GM18508 (cell line): ENCODE results near the gene SMPD3.

ENCODE experiments used
- ATAC-seq: cut with Tn5 transposase; IDR thresholded peaks from one replicate; pipeline ENCODE4 v1.9.1; 2021; ENCODE audit warnings: moderate number of reproducible peaks; ENCODE audit not compliant: insufficient read depth, unreplicated experiment

SMPD3 gene

GRCh38 chr16:68386628-68387027, 61.7 kb downstream of the SMPD3 start:
- no peak for ATAC-seq

GRCh38 chr16:68385371-68385770, 62.9 kb downstream of the SMPD3 start:
- ATAC-seq, result no peak

- no peak for ATAC-seq
Measured at GRCh38 chr16:68384288-68385161, 63.8 kb downstream of the SMPD3 start.

GRCh38 chr16:68383858-68384257, 64.5 kb downstream of the SMPD3 start:
- ATAC-seq, result no peak

GRCh38 chr16:68382296-68382718, 66.0 kb downstream of the SMPD3 start:
- no peak for ATAC-seq

- ATAC-seq, result no peak
Measured at GRCh38 chr16:68381363-68381724, 67.0 kb downstream of the SMPD3 start.

GRCh38 chr16:68380676-68381362, 67.5 kb downstream of the SMPD3 start:
- no peak for ATAC-seq

GRCh38 chr16:68380348-68380670, 68.0 kb downstream of the SMPD3 start:
- no peak for ATAC-seq

GRCh38 chr16:68379472-68380347, 68.6 kb downstream of the SMPD3 start:
- no peak for ATAC-seq

GRCh38 chr16:68378436-68379415, 69.6 kb downstream of the SMPD3 start:
- ATAC-seq, result no peak

GRCh38 chr16:68377667-68378393, 70.5 kb downstream of the SMPD3 start:
- no peak for ATAC-seq

- ATAC-seq, result no peak
Measured at GRCh38 chr16:68377221-68377620, 71.1 kb downstream of the SMPD3 start.

- no peak for ATAC-seq
Measured at GRCh38 chr16:68376590-68376989, 71.7 kb downstream of the SMPD3 start.

- ATAC-seq, result no peak
Measured at GRCh38 chr16:68375801-68376536, 72.3 kb downstream of the SMPD3 start.

- ATAC-seq, result no peak
Measured at GRCh38 chr16:68374961-68375660, 73.2 kb downstream of the SMPD3 start.

- no peak for ATAC-seq
Measured at GRCh38 chr16:68374246-68374805, 74.0 kb downstream of the SMPD3 start.

- no peak for ATAC-seq
Measured at GRCh38 chr16:68373528-68374245, 74.6 kb downstream of the SMPD3 start.
